GM19035 (cell line): ENCODE measurements around the gene THAP7.

Source experiments
- ATAC-seq: cut with Tn5 transposase; IDR thresholded peaks from one replicate; pipeline ENCODE4 v1.9.1; 2021; ENCODE audit not compliant: unreplicated experiment

The THAP7 gene

GRCh38 chr22:20965104-20965887, 36.6 kb downstream of the THAP7 start:
- ATAC-seq: no peak

- ATAC-seq: no peak
These were observed 37.2 kb downstream of the THAP7 start for GRCh38 chr22:20964799-20965103.

- no peak for ATAC-seq
These were observed 37.7 kb downstream of the THAP7 start for GRCh38 chr22:20964090-20964798.

GRCh38 chr22:20963201-20964052, 38.5 kb downstream of the THAP7 start:
- no peak for ATAC-seq

GRCh38 chr22:20962491-20962945, 39.4 kb downstream of the THAP7 start:
- no peak for ATAC-seq

GRCh38 chr22:20960609-20961008, 41.3 kb downstream of the THAP7 start:
- no peak for ATAC-seq

- ATAC-seq: no peak
These were observed 42.1 kb downstream of the THAP7 start for GRCh38 chr22:20959578-20960461.

- ATAC-seq: no peak
These were observed 44.1 kb downstream of the THAP7 start for GRCh38 chr22:20957683-20958431.

- ATAC-seq: no peak
These were observed 44.7 kb downstream of the THAP7 start for GRCh38 chr22:20957102-20957682.

GRCh38 chr22:20956258-20957101, 45.4 kb downstream of the THAP7 start:
- no peak for ATAC-seq

GRCh38 chr22:20955548-20955947, 46.4 kb downstream of the THAP7 start:
- no peak for ATAC-seq

GRCh38 chr22:20953668-20954500, 48.0 kb downstream of the THAP7 start:
- no peak for ATAC-seq

- ATAC-seq: no peak
These were observed 48.6 kb downstream of the THAP7 start for GRCh38 chr22:20953342-20953608.

GRCh38 chr22:20952544-20953341, 49.2 kb downstream of the THAP7 start:
- no peak for ATAC-seq

- no peak for ATAC-seq
These were observed 50.0 kb downstream of the THAP7 start for GRCh38 chr22:20951932-20952380.

- ATAC-seq: no peak
These were observed 50.6 kb downstream of the THAP7 start for GRCh38 chr22:20951151-20951931.
